Nephron progenitor cell (in vitro differentiated cells): ENCODE measurements around the gene COL5A1.

ENCODE experiments used
- DNase-seq: peaks from one replicate; pipeline ENCODE4 v3.0.0; 2021
- H3K27ac Mint-ChIP-seq: 2 replicates; pipeline ENCODE4 v1.8.0; 2021; ENCODE audit warnings: mild to moderate bottlenecking, moderate library complexity, mixed read lengths
- H3K27me3 Mint-ChIP-seq: 2 replicates; pipeline ENCODE4 v1.8.0; 2021; ENCODE audit warnings: mild to moderate bottlenecking, low read depth, mixed read lengths; ENCODE audit not compliant: poor library complexity
- H3K36me3 Mint-ChIP-seq: 2 replicates; pipeline ENCODE4 v1.8.0; 2021; ENCODE audit warnings: low read depth, mixed read lengths
- H3K4me1 Mint-ChIP-seq: 2 replicates; pipeline ENCODE4 v1.8.0; 2021; ENCODE audit warnings: mixed read lengths
- H3K4me3 Mint-ChIP-seq: 2 replicates; pipeline ENCODE4 v1.8.0; 2021; ENCODE audit warnings: mild to moderate bottlenecking, moderate library complexity, mixed read lengths
- H3K9me3 Mint-ChIP-seq: 2 replicates; pipeline ENCODE4 v1.8.0; 2021; ENCODE audit warnings: mild to moderate bottlenecking, moderate library complexity, mixed read lengths
- CTCF ChIP-seq: fragments of 200-600 bp; sonication (generic); IDR thresholded peaks from 2 replicates; pipeline ENCODE4 v1.5.0; 2021; ENCODE audit warnings: antibody characterized with exemption

The COL5A1 gene

DNA sequence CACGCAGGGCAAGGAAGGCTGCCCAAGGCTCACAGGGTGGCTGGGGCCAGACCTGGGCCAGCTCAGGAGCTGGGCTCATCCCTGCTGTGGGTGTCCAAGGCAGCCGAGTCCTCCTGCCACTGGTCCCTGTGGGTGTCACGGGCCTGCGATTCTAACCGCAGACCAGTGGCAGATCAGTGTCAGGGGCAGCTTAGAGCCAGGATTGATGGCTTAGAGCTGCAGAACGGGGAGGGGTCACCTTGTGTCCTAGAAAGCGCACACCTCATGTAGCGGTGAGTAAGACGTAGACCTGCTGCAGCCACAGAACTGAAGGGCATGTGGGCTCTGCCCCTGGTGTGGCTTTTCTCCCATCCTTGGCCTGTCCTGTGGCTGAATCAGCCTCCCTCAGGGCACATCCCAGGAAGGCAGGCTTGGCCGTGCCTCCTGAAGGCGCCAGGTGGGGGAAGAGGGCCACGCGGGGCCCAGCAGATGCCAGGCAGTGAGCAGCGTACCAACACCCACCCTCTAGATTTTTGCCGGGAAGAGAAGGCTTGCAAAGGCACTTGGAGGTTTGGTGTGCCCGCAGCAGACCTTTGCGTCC is 160.7 kb downstream of the COL5A1 start:
- peaks cover 32% of the 10 kb centered on the region for H3K4me1 Mint-ChIP-seq
- H3K4me3 Mint-ChIP-seq = no peak overlapping the region
- peak; percentile 36 for DNase-seq
- H3K27ac Mint-ChIP-seq = no peak overlapping the region
- TF ChIP-seq CTCF = no peak
- H3K27me3 Mint-ChIP-seq = no peaks in the 10 kb centered on the region
- no peaks in the 10 kb centered on the region for H3K9me3 Mint-ChIP-seq
- H3K36me3 Mint-ChIP-seq = peaks cover 29% of the 10 kb centered on the region

DNA sequence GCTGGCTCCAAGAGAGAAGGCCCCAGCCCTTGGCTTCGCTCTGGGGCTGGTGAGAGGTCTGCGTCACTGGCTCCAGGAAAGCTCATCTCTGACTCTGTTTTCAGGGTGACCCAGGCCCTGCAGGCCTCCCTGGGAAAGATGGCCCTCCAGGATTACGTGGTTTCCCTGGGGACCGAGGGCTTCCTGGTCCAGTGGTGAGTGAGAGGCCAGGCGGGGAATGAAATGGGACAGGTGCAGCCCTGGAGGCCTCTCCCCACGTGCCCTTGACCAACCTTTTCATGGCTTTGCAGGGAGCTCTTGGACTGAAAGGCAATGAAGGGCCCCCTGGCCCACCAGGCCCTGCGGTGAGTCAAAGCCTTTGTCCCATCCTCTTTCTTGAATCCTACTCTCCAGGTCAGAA is 163.3 kb downstream of the COL5A1 start:
- no peak for DNase-seq
- Mint-ChIP-seq H3K27me3 (no peaks in the 10 kb centered on the region), H3K4me1 (peaks cover 32% of the 10 kb centered on the region), H3K9me3 (no peaks in the 10 kb centered on the region), H3K27ac (no peak overlapping the region), H3K4me3 (no peak overlapping the region), H3K36me3 (peaks cover 23% of the 10 kb centered on the region)
- TF ChIP-seq CTCF = no peak

GRCh38 chr9:134807716-134808446 is 166.3 kb downstream of the COL5A1 start:
- H3K27me3 Mint-ChIP-seq = no peaks in the 10 kb centered on the region
- no peak for TF ChIP-seq CTCF
- DNase-seq = no peak
- H3K36me3 Mint-ChIP-seq = peaks cover 12% of the 10 kb centered on the region
- H3K27ac Mint-ChIP-seq = no peak overlapping the region
- no peak overlapping the region for H3K4me3 Mint-ChIP-seq
- H3K9me3 Mint-ChIP-seq = no peaks in the 10 kb centered on the region
- peaks cover 29% of the 10 kb centered on the region for H3K4me1 Mint-ChIP-seq

GRCh38 chr9:134808447-134808792 is 166.8 kb downstream of the COL5A1 start:
- Mint-ChIP-seq H3K27ac (no peak overlapping the region), H3K4me3 (no peak overlapping the region), H3K9me3 (no peaks in the 10 kb centered on the region), H3K4me1 (peaks cover 30% of the 10 kb centered on the region), H3K36me3 (peaks cover 13% of the 10 kb centered on the region), H3K27me3 (no peaks in the 10 kb centered on the region)
- TF ChIP-seq CTCF = no peak
- DNase-seq = no peak

GRCh38 chr9:134809292-134809691 is 167.7 kb downstream of the COL5A1 start:
- Mint-ChIP-seq H3K27me3 (no peaks in the 10 kb centered on the region), H3K9me3 (no peaks in the 10 kb centered on the region), H3K27ac (no peak overlapping the region), H3K36me3 (peaks cover 8% of the 10 kb centered on the region), H3K4me1 (peaks cover 23% of the 10 kb centered on the region), H3K4me3 (no peak overlapping the region)
- TF ChIP-seq CTCF = no peak
- no peak for DNase-seq

GRCh38 chr9:134809826-134810225 is 168.2 kb downstream of the COL5A1 start:
- TF ChIP-seq CTCF = no peak
- Mint-ChIP-seq H3K9me3 (no peaks in the 10 kb centered on the region), H3K36me3 (peaks cover 7% of the 10 kb centered on the region), H3K4me1 (peaks cover 23% of the 10 kb centered on the region), H3K27me3 (no peaks in the 10 kb centered on the region), H3K4me3 (no peak overlapping the region), H3K27ac (no peak overlapping the region)
- DNase-seq = no peak
